ENCODE data around the gene GAL3ST3. TPM values are rescaled to one million over a fixed set of nuclear protein-coding genes. Genes with fewer than 3 reads are reported as not detected.
"Not testable (repeated sequence)": the region's sequence is repeated elsewhere in the genome, so short reads cannot be mapped to it uniquely, and the experiment has no call there.

The GAL3ST3 gene
- total RNA-seq: under 0.01 TPM

GRCh38 chr11:66048547-66049323, at the start of gene GAL3ST3:
GAL3ST3 (minus strand) TSS chr11:66049161; CDS start chr11:66045415, 3,746 bp downstream.
- H3K9me3 ChIP-seq (ENCODE audit: control insufficient read depth in 3 of 3, low read length in 3 of 3): no peaks in the 10 kb centered on the region
- H3K27ac ChIP-seq (ENCODE audit: low read depth, low read length): no peak within 1 kb of the TSS
- peaks cover 0 to 2% (median 0%) of the 10 kb centered on the region in 3 donors for H3K36me3 ChIP-seq (ENCODE audit: control insufficient read depth in 3 of 3, insufficient read depth in 3 of 3, low read length in 3 of 3)
- H3K4me3 ChIP-seq (ENCODE audit: low read length in 3 of 3): peak within 1 kb of the TSS in 1 of 3 donors; percentile 22
- peaks cover 10 to 29% (median 21%) of the 10 kb centered on the region in 3 donors for H3K27me3 ChIP-seq (ENCODE audit: control insufficient read depth in 3 of 3, insufficient read depth in 3 of 3, low read length in 3 of 3)
- H3K4me1 ChIP-seq (ENCODE audit: control insufficient read depth in 3 of 3, insufficient read depth in 3 of 3, low read length in 3 of 3): peaks cover 30 to 44% (median 32%) of the 10 kb centered on the region in 3 donors
- peak within 1 kb of the TSS in 1 of 3 donors; percentile 40 for H3K9ac ChIP-seq (ENCODE audit: low read depth in 1 of 3, low read length in 3 of 3)

- H3K36me3 ChIP-seq (ENCODE audit: control insufficient read depth in 3 of 3, insufficient read depth in 3 of 3, low read length in 3 of 3); H3K9me3 ChIP-seq (ENCODE audit: control insufficient read depth in 3 of 3, low read length in 3 of 3); H3K27ac ChIP-seq (ENCODE audit: low read depth, low read length); H3K9ac ChIP-seq (ENCODE audit: low read depth in 1 of 3, low read length in 3 of 3); H3K4me3 ChIP-seq (ENCODE audit: low read length in 3 of 3); H3K4me1 ChIP-seq (ENCODE audit: control insufficient read depth in 3 of 3, insufficient read depth in 3 of 3, low read length in 3 of 3); H3K27me3 ChIP-seq (ENCODE audit: control insufficient read depth in 3 of 3, insufficient read depth in 3 of 3, low read length in 3 of 3): not testable (repeated sequence)
Observed at GRCh38 chr11:66092125-66092524, 43.2 kb upstream of the GAL3ST3 start.

GRCh38 chr11:66090288-66090687, 41.3 kb upstream of the GAL3ST3 start:
- no peak overlapping the region for H3K9ac ChIP-seq (ENCODE audit: low read depth in 1 of 3, low read length in 3 of 3)

GRCh38 chr11:66089067-66089466, 40.1 kb upstream of the GAL3ST3 start:
- Histone ChIP-seq H3K9me3 (ENCODE audit: control insufficient read depth in 3 of 3, low read length in 3 of 3) (no peaks in the 10 kb centered on the region), H3K4me1 (ENCODE audit: control insufficient read depth in 3 of 3, insufficient read depth in 3 of 3, low read length in 3 of 3) (no peaks in the 10 kb centered on the region), H3K4me3 (ENCODE audit: low read length in 3 of 3) (no peak overlapping the region), H3K36me3 (ENCODE audit: control insufficient read depth in 3 of 3, insufficient read depth in 3 of 3, low read length in 3 of 3) (no peaks in the 10 kb centered on the region), H3K27me3 (ENCODE audit: control insufficient read depth in 3 of 3, insufficient read depth in 3 of 3, low read length in 3 of 3) (no peaks in the 10 kb centered on the region), H3K9ac (ENCODE audit: low read depth in 1 of 3, low read length in 3 of 3) (no peak overlapping the region), H3K27ac (ENCODE audit: low read depth, low read length) (no peak overlapping the region)

More at GRCh38 chr11:66090288-66090687, 41.3 kb upstream of the GAL3ST3 start:
- H3K4me1 ChIP-seq (ENCODE audit: control insufficient read depth in 3 of 3, insufficient read depth in 3 of 3, low read length in 3 of 3): no peaks in the 10 kb centered on the region
- no peaks in the 10 kb centered on the region for H3K9me3 ChIP-seq (ENCODE audit: control insufficient read depth in 3 of 3, low read length in 3 of 3)
- H3K27ac ChIP-seq (ENCODE audit: low read depth, low read length): no peak overlapping the region
- no peaks in the 10 kb centered on the region for H3K36me3 ChIP-seq (ENCODE audit: control insufficient read depth in 3 of 3, insufficient read depth in 3 of 3, low read length in 3 of 3)
- H3K27me3 ChIP-seq (ENCODE audit: control insufficient read depth in 3 of 3, insufficient read depth in 3 of 3, low read length in 3 of 3): no peaks in the 10 kb centered on the region
- H3K4me3 ChIP-seq (ENCODE audit: low read length in 3 of 3): no peak overlapping the region

GRCh38 chr11:66087148-66087908, 38.4 kb upstream of the GAL3ST3 start:
- Histone ChIP-seq H3K9me3 (ENCODE audit: control insufficient read depth in 3 of 3, low read length in 3 of 3) (no peaks in the 10 kb centered on the region), H3K9ac (ENCODE audit: low read depth in 1 of 3, low read length in 3 of 3) (no peak overlapping the region), H3K4me1 (ENCODE audit: control insufficient read depth in 3 of 3, insufficient read depth in 3 of 3, low read length in 3 of 3) (peaks cover 0 to 7% (median 6%) of the 10 kb centered on the region in 3 donors)

GRCh38 chr11:66084821-66085475, 36.0 kb upstream of the GAL3ST3 start:
- Histone ChIP-seq H3K4me3 (ENCODE audit: low read length in 3 of 3) (no peak overlapping the region), H3K9me3 (ENCODE audit: control insufficient read depth in 3 of 3, low read length in 3 of 3) (no peaks in the 10 kb centered on the region), H3K27ac (ENCODE audit: low read depth, low read length) (no peak overlapping the region), H3K9ac (ENCODE audit: low read depth in 1 of 3, low read length in 3 of 3) (no peak overlapping the region), H3K4me1 (ENCODE audit: control insufficient read depth in 3 of 3, insufficient read depth in 3 of 3, low read length in 3 of 3) (peaks cover 3 to 21% (median 6%) of the 10 kb centered on the region in 3 donors), H3K27me3 (ENCODE audit: control insufficient read depth in 3 of 3, insufficient read depth in 3 of 3, low read length in 3 of 3) (no peaks in the 10 kb centered on the region), H3K36me3 (ENCODE audit: control insufficient read depth in 3 of 3, insufficient read depth in 3 of 3, low read length in 3 of 3) (no peaks in the 10 kb centered on the region)

More at GRCh38 chr11:66087148-66087908, 38.4 kb upstream of the GAL3ST3 start:
- H3K36me3 ChIP-seq (ENCODE audit: control insufficient read depth in 3 of 3, insufficient read depth in 3 of 3, low read length in 3 of 3): no peaks in the 10 kb centered on the region
- H3K27ac ChIP-seq (ENCODE audit: low read depth, low read length): no peak overlapping the region
- H3K4me3 ChIP-seq (ENCODE audit: low read length in 3 of 3): no peak overlapping the region
- H3K27me3 ChIP-seq (ENCODE audit: control insufficient read depth in 3 of 3, insufficient read depth in 3 of 3, low read length in 3 of 3): no peaks in the 10 kb centered on the region

- H3K4me3 ChIP-seq (ENCODE audit: low read length in 3 of 3): no peak overlapping the region
- H3K4me1 ChIP-seq (ENCODE audit: control insufficient read depth in 3 of 3, insufficient read depth in 3 of 3, low read length in 3 of 3): peaks cover 3 to 21% (median 6%) of the 10 kb centered on the region in 3 donors
- no peaks in the 10 kb centered on the region for H3K36me3 ChIP-seq (ENCODE audit: control insufficient read depth in 3 of 3, insufficient read depth in 3 of 3, low read length in 3 of 3)
- no peaks in the 10 kb centered on the region for H3K9me3 ChIP-seq (ENCODE audit: control insufficient read depth in 3 of 3, low read length in 3 of 3)
- H3K27me3 ChIP-seq (ENCODE audit: control insufficient read depth in 3 of 3, insufficient read depth in 3 of 3, low read length in 3 of 3): no peaks in the 10 kb centered on the region
- no peak overlapping the region for H3K27ac ChIP-seq (ENCODE audit: low read depth, low read length)
- no peak overlapping the region for H3K9ac ChIP-seq (ENCODE audit: low read depth in 1 of 3, low read length in 3 of 3)
Observed at GRCh38 chr11:66083767-66084166, 34.8 kb upstream of the GAL3ST3 start.

- Histone ChIP-seq H3K4me1 (ENCODE audit: control insufficient read depth in 3 of 3, insufficient read depth in 3 of 3, low read length in 3 of 3) (peaks cover 3 to 21% (median 6%) of the 10 kb centered on the region in 3 donors), H3K27me3 (ENCODE audit: control insufficient read depth in 3 of 3, insufficient read depth in 3 of 3, low read length in 3 of 3) (no peaks in the 10 kb centered on the region), H3K36me3 (ENCODE audit: control insufficient read depth in 3 of 3, insufficient read depth in 3 of 3, low read length in 3 of 3) (no peaks in the 10 kb centered on the region), H3K9ac (ENCODE audit: low read depth in 1 of 3, low read length in 3 of 3) (no peak overlapping the region), H3K9me3 (ENCODE audit: control insufficient read depth in 3 of 3, low read length in 3 of 3) (no peaks in the 10 kb centered on the region), H3K4me3 (ENCODE audit: low read length in 3 of 3) (no peak overlapping the region), H3K27ac (ENCODE audit: low read depth, low read length) (no peak overlapping the region)
Observed at GRCh38 chr11:66082946-66083698, 34.2 kb upstream of the GAL3ST3 start.

GRCh38 chr11:66081505-66081904, 32.5 kb upstream of the GAL3ST3 start:
- Histone ChIP-seq H3K9me3 (ENCODE audit: control insufficient read depth in 3 of 3, low read length in 3 of 3) (no peaks in the 10 kb centered on the region), H3K36me3 (ENCODE audit: control insufficient read depth in 3 of 3, insufficient read depth in 3 of 3, low read length in 3 of 3) (no peaks in the 10 kb centered on the region), H3K27me3 (ENCODE audit: control insufficient read depth in 3 of 3, insufficient read depth in 3 of 3, low read length in 3 of 3) (no peaks in the 10 kb centered on the region), H3K27ac (ENCODE audit: low read depth, low read length) (peak overlapping the region; percentile 28), H3K4me1 (ENCODE audit: control insufficient read depth in 3 of 3, insufficient read depth in 3 of 3, low read length in 3 of 3) (peaks cover 3 to 21% (median 6%) of the 10 kb centered on the region in 3 donors), H3K4me3 (ENCODE audit: low read length in 3 of 3) (no peak overlapping the region), H3K9ac (ENCODE audit: low read depth in 1 of 3, low read length in 3 of 3) (no peak overlapping the region)
